Activated naive CD8-positive, alpha-beta T cell treated with anti-CD3 and anti-CD28 coated beads, Interleukin-2, amount 50 U/mL, for 24 hours (primary cell): ENCODE results near the gene GPX3.

Experiments
- ATAC-seq: fragments of 150-1000 bp; cut with Tn5 transposase; one replicate; pipeline ENCODE4 v1.10.0; 2021
- DNase-seq: peaks from one replicate; pipeline ENCODE4 v3.0.0; 2021
- H3K27ac Mint-ChIP-seq: one replicate; pipeline ENCODE4 v1.8.0; 2021; ENCODE audit warnings: mild to moderate bottlenecking, mixed read lengths
- H3K27me3 Mint-ChIP-seq: one replicate; pipeline ENCODE4 v1.8.0; 2021; ENCODE audit warnings: mixed read lengths
- H3K36me3 Mint-ChIP-seq: one replicate; pipeline ENCODE4 v1.8.0; 2021; ENCODE audit warnings: low read depth, mixed read lengths
- H3K4me1 Mint-ChIP-seq: one replicate; pipeline ENCODE4 v1.8.0; 2021; ENCODE audit warnings: mixed read lengths
- H3K4me3 Mint-ChIP-seq: one replicate; pipeline ENCODE4 v1.8.0; 2021; ENCODE audit warnings: mild to moderate bottlenecking, moderate library complexity, mixed read lengths
- H3K9me3 Mint-ChIP-seq: one replicate; pipeline ENCODE4 v1.8.0; 2021; ENCODE audit warnings: mixed read lengths

The GPX3 gene

GRCh38 chr5:151034422-151035379 lies 14.3 kb downstream of the GPX3 start:
- no peak for ATAC-seq
- H3K27ac Mint-ChIP-seq: no peak overlapping the region
- H3K9me3 Mint-ChIP-seq: no peaks in the 10 kb centered on the region
- no peaks in the 10 kb centered on the region for H3K27me3 Mint-ChIP-seq
- H3K4me3 Mint-ChIP-seq: no peak overlapping the region
- peaks cover 55% of the 10 kb centered on the region for H3K36me3 Mint-ChIP-seq
- H3K4me1 Mint-ChIP-seq: peaks cover 13% of the 10 kb centered on the region
- no peak for DNase-seq

DNA sequence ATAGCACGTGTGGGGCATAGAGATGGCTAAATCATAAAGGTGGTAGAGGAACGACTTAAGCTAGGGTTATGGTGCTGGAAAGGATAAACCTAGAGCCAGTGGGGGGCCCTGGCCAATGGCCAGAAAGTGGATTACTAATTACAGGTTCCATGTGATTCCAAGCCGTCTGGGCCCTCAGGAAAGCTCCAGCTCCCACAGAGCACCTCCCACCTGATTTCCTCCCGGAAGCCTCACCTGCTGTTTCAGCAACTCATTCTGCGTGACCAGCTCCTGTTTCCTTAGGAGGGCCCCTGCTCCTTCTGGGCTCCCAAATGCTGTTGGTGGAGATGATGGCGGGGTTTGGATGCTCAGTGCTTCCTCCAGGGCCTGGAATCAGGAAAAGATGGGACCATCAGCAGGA lies 16.2 kb downstream of the GPX3 start:
- Mint-ChIP-seq H3K4me3 (no peak overlapping the region), H3K4me1 (peaks cover 13% of the 10 kb centered on the region), H3K36me3 (peaks cover 67% of the 10 kb centered on the region), H3K9me3 (no peaks in the 10 kb centered on the region), H3K27me3 (no peaks in the 10 kb centered on the region), H3K27ac (no peak overlapping the region)
- DNase-seq (no peak), ATAC-seq (no peak)

DNA sequence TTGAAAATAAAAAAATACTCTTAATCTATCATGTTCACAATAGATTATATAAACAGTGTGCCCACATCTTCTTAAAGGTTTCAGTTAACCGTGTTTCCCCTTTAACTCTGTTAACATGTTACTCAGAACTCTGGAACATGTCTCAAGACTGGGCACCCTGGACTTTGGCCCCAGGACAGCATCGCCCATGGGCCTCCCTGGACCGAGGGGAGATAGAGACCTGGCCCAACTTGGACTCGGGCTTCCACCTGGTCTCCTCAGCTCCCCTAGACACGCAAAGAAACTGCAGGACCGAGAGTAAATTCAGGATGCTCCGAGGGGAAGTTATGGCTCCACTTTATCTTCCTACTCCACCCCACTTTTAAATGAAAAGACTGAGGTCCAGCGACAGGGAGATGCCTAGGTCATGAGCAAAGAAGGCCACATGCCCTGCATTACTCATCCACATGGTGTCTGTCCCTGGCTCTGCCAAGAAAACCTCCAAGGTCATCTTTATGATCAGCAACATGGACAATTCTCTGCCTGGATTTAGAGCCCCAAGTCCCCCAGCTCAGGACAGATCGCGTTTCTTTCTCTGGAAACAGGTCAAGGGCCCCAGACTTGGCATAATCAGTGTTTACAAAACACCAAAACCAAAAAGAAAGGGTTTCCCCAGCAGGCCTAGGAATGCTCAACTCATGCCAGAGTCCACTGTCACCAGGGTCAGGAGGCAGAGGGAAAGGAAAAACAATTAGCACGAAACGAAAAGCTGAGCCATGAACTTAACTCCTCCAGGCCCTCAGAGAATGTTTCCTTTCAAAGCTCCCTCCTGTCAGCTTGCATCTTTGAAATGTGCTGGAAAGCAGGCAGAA lies 17.4 kb downstream of the GPX3 start:
- H3K4me1 Mint-ChIP-seq: peaks cover 13% of the 10 kb centered on the region
- H3K4me3 Mint-ChIP-seq: no peak overlapping the region
- DNase-seq: no peak
- H3K27me3 Mint-ChIP-seq: no peaks in the 10 kb centered on the region
- no peak for ATAC-seq
- H3K36me3 Mint-ChIP-seq: peaks cover 68% of the 10 kb centered on the region
- peak overlapping the region; percentile 62 for H3K27ac Mint-ChIP-seq
- no peaks in the 10 kb centered on the region for H3K9me3 Mint-ChIP-seq

- ATAC-seq (no peak), DNase-seq (no peak)
- Mint-ChIP-seq H3K27ac (peak overlapping the region; percentile 47), H3K4me3 (no peak overlapping the region), H3K4me1 (peaks cover 13% of the 10 kb centered on the region), H3K27me3 (no peaks in the 10 kb centered on the region), H3K36me3 (peaks cover 72% of the 10 kb centered on the region), H3K9me3 (no peaks in the 10 kb centered on the region)
These were observed 18.0 kb downstream of the GPX3 start for GRCh38 chr5:151038412-151038745.

- peaks cover 13% of the 10 kb centered on the region for H3K4me1 Mint-ChIP-seq
- H3K9me3 Mint-ChIP-seq: no peaks in the 10 kb centered on the region
- ATAC-seq: peak; percentile 93
- no peak overlapping the region for H3K4me3 Mint-ChIP-seq
- DNase-seq: peak; percentile 43
- H3K27ac Mint-ChIP-seq: peak overlapping the region; percentile 47
- no peaks in the 10 kb centered on the region for H3K27me3 Mint-ChIP-seq
- peaks cover 69% of the 10 kb centered on the region for H3K36me3 Mint-ChIP-seq
These were observed 18.4 kb downstream of the GPX3 start for GRCh38 chr5:151038801-151039238.

- Mint-ChIP-seq H3K4me3 (no peak overlapping the region), H3K27me3 (no peaks in the 10 kb centered on the region), H3K27ac (peak overlapping the region; percentile 52), H3K9me3 (no peaks in the 10 kb centered on the region), H3K36me3 (peaks cover 64% of the 10 kb centered on the region), H3K4me1 (peaks cover 13% of the 10 kb centered on the region)
- DNase-seq (no peak), ATAC-seq (no peak)
These were observed 19.3 kb downstream of the GPX3 start for GRCh38 chr5:151039665-151040064.

DNA sequence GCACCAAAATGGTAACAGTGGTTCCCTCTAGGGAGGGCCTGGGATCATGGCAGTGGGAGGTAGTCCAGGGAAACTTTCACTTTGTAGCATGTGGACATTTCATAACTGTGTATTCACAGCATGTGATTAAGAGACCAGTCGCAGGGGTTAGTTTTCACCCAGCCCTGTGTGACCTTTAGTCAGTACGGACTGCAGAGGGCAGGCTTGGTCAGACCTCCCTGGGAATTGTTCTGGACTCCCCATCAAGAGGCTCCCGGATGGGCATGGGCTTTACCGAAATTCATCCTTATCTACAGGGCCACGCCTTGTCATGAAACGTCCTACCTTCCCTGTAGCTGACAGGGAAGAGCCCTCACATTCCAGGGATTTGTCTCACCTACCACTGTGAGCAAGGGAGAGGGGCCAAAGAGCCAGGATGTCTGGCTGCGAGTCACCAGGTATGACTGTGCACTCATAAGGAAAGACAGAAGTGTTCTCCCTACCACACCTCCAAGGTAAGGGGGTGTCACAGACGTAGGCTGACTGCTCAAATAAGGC lies 19.9 kb downstream of the GPX3 start:
- Mint-ChIP-seq H3K36me3 (peaks cover 64% of the 10 kb centered on the region), H3K4me3 (no peak overlapping the region), H3K9me3 (no peaks in the 10 kb centered on the region), H3K4me1 (peaks cover 13% of the 10 kb centered on the region), H3K27ac (peak overlapping the region; percentile 52), H3K27me3 (no peaks in the 10 kb centered on the region)
- DNase-seq (no peak), ATAC-seq (no peak)

DNA sequence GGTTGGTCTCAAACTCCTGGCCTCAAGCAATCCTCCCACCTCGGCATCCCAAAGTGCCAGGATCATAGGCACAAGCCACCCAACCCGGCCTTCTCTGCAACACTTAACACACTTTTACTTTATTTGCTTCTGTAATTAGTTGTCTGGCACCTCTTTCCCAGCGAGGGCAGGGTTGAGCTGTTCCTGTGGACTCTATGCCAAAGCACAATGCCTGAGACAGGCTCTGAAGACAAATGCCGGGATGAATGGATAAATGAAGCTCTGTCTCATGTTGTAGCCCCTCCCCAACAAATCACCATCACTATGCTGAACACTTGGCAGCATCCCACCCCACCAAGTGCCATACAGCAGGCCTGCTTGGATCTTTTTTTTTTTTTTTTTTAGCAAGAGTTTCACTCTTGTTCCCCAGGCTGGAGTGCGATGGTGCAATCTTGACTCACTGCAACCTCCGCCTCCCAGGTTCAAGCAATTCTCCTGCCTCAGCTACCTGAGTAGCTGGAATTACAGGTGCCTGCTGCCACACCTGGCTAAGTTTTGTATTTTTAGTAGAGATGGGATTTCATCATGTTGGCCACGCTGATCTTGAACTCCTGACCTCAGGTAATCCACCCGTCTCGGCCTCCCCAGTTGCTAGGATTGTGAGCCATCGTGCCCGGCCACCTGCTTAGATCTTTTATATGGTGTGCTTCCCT lies 21.3 kb downstream of the GPX3 start:
- no peak overlapping the region for H3K27ac Mint-ChIP-seq
- peaks cover 65% of the 10 kb centered on the region for H3K36me3 Mint-ChIP-seq
- ATAC-seq (no peak), DNase-seq (no peak)
- no peak overlapping the region for H3K4me3 Mint-ChIP-seq
- no peaks in the 10 kb centered on the region for H3K27me3 Mint-ChIP-seq
- H3K4me1 Mint-ChIP-seq: peaks cover 13% of the 10 kb centered on the region
- H3K9me3 Mint-ChIP-seq: no peaks in the 10 kb centered on the region

DNA sequence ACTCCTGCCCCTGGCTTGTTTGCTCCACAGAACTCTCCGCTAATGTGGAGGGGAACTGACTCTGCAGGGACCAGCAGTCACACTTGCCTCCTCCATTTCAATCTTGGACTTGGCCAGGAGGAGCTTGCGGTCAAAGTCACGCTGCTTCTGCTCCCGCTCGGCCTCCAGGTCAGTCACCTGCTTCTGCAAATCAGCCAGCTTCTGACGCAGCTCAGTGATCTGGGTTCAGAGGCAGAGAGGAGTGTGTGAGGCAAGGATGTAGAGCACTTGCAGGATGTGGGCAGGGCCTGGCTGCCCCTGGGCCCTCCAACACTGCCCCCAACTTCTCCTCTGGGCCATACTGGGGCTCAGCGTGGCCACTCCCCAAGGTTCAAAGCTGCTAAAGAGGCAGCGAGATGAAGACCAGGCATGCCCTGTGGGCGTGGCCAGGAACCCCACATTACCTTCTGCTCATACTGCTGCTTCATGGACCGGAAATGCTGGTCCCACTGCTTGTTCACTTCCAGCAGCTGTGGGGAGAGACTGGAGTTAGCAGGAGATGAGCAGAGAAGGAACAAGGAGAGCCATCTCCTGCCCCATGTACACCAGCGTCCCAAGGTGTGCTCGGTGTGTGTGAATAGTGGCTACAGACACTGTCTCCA lies 22.2 kb downstream of the GPX3 start:
- Mint-ChIP-seq H3K36me3 (peaks cover 67% of the 10 kb centered on the region), H3K27me3 (no peaks in the 10 kb centered on the region), H3K4me1 (peaks cover 13% of the 10 kb centered on the region), H3K27ac (no peak overlapping the region), H3K9me3 (no peaks in the 10 kb centered on the region), H3K4me3 (no peak overlapping the region)
- ATAC-seq (no peak), DNase-seq (no peak)

DNA sequence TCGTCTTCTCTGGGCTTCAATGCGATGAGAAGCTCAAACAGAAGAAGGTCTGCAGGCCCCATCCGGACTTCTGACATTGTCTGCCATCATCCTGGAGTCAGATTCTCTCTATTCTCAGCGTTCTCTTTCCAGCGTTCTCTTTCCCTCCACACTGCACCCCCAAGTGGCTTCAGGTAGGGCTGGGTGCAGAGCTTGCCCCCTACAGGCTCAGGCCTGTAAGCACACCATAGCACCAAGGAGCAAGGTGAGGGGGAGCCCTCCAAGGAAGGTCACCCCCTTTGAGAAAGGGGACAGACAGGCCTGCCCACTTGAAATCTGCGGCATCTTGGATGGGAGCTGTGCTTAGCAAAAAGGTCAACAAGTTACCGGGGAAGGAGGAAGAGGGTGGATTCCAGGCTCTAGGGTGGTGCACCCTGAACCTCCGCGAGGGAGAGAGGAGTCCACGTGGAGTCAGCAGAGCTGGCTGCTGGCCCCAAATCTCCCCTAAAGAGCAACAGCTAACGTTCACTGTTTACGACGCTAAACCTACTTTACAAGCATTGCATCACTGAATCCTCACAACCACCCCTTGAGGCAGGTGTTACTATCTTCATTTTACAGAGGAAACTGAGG lies 27.5 kb downstream of the GPX3 start:
- H3K36me3 Mint-ChIP-seq: peaks cover 60% of the 10 kb centered on the region
- ATAC-seq (peak; percentile 75), DNase-seq (no peak)
- H3K4me1 Mint-ChIP-seq: peaks cover 9% of the 10 kb centered on the region
- no peak overlapping the region for H3K27ac Mint-ChIP-seq
- H3K27me3 Mint-ChIP-seq: no peaks in the 10 kb centered on the region
- no peak overlapping the region for H3K4me3 Mint-ChIP-seq
- no peaks in the 10 kb centered on the region for H3K9me3 Mint-ChIP-seq

DNA sequence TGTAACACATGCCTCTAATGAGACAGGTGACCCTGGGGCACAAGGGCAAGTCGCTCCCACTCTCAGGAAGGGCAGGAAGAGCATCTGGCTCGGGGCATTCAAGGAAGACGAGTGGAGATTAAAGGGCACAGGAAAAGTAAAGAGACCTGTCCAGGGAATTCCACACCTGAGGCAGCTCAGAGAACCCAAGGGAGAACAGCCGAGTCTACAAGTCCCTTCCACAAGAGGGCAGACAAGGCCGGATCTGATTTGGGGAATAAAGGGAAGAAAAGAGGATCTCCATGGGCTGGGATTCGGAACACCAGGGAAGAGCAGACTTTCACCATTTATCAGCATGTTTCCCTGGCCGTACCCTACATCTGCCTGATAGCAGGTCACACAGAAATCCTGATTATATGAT lies 28.1 kb downstream of the GPX3 start:
- H3K27me3 Mint-ChIP-seq: no peaks in the 10 kb centered on the region
- H3K9me3 Mint-ChIP-seq: no peaks in the 10 kb centered on the region
- peaks cover 9% of the 10 kb centered on the region for H3K4me1 Mint-ChIP-seq
- DNase-seq (no peak), ATAC-seq (no peak)
- peaks cover 57% of the 10 kb centered on the region for H3K36me3 Mint-ChIP-seq
- H3K27ac Mint-ChIP-seq: no peak overlapping the region
- no peak overlapping the region for H3K4me3 Mint-ChIP-seq

DNA sequence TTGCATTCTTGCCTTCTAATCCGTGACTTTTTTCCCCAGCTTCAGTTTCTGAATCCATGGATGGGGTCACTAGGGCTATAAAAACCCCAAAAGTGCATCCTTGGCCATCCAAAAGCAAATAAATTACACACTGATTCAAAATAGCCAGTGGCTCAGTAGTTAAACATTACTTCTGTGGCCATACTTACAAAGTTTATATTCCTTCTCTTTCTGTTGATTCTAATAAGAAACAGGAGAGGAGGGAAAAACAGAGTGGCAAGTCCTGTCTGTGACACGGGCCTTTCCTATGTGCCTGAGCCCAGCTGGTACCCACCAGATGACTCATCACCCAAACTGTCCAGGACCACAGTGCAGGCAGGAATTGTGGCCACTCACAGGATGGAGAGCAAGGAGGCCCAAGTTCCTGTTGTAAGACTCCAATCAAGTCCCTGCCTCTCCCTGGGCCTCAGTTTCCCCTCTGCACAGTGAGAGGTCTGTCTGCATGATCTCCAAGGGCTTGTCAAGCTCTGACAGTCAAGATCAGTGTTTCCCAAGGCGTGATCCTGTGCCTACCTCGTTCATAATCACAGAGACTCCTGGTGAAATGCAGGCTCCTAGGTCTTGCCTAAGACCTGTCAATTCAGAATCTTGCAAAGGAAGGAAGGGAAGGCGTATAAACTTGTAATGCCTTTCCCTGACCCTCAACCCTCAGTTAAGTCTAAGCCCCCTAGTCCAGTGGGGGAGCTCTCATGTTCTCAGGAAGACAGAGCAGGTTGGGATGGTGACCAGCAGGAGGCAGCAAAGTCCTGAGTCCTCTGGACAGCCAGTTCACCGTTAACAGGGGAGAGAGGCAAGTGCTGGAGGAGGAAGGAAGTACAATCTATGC lies 30.9 kb downstream of the GPX3 start:
- H3K9me3 Mint-ChIP-seq: no peaks in the 10 kb centered on the region
- peak overlapping the region; percentile 37 for H3K27ac Mint-ChIP-seq
- H3K27me3 Mint-ChIP-seq: no peaks in the 10 kb centered on the region
- H3K4me3 Mint-ChIP-seq: no peak overlapping the region
- DNase-seq (peak; percentile 80), ATAC-seq (peak; percentile 75)
- peaks cover 60% of the 10 kb centered on the region for H3K36me3 Mint-ChIP-seq
- peaks cover 14% of the 10 kb centered on the region for H3K4me1 Mint-ChIP-seq
